DND-41 (cell line): ENCODE data around the gene PSPC1.

Experiments
- ATAC-seq: fragments of 200-7000 bp; cut with Tn5 transposase; 3 replicates; pipeline ENCODE4 v1.9.1; 2021; ENCODE audit warnings: low read depth; ENCODE audit not compliant: insufficient read depth
- DNase-seq: peaks from one replicate; pipeline ENCODE4 v3.0.0-alpha.2; 2020
- H2AFZ ChIP-seq: 2 replicates; pipeline ENCODE4 v1.6.0; 2012; ENCODE audit warnings: low read depth, low read length
- H3K27ac ChIP-seq: 2 replicates; pipeline ENCODE4 v1.5.1; 2012; ENCODE audit warnings: low read length, inconsistent platforms
- H3K27me3 ChIP-seq: fragments of 200-600 bp; sonication (generic); 2 replicates; pipeline ENCODE4 v1.6.0; 2012; ENCODE audit warnings: low read length, mild to moderate bottlenecking, inconsistent platforms; ENCODE audit not compliant: insufficient read depth, poor library complexity
- H3K36me3 ChIP-seq: 2 replicates; pipeline ENCODE4 v1.5.1; 2012; ENCODE audit warnings: low read length, inconsistent platforms; ENCODE audit not compliant: insufficient read depth
- H3K4me1 ChIP-seq: 2 replicates; pipeline ENCODE4 v1.5.1; 2012; ENCODE audit warnings: mild to moderate bottlenecking, low read length; ENCODE audit not compliant: insufficient read depth
- H3K4me2 ChIP-seq: 2 replicates; pipeline ENCODE4 v1.6.0; 2012; ENCODE audit warnings: mild to moderate bottlenecking, moderate library complexity, low read length, inconsistent platforms; ENCODE audit not compliant: insufficient read depth
- H3K4me3 ChIP-seq, 2 experiments: fragments of 200-600 bp in 1 of 2; shearing (Covaris generic) in 1 of 2; 2 replicates each; pipeline ENCODE4 v1.5.1; 2012 to 2016; ENCODE audit warnings: inconsistent platforms in 2 of 2, low read length in 2 of 2, mild to moderate bottlenecking in 2 of 2, low read depth in 1 of 2, moderate library complexity in 1 of 2
- H3K79me2 ChIP-seq: 2 replicates; pipeline ENCODE4 v1.6.0; 2012; ENCODE audit warnings: low read length, inconsistent platforms; ENCODE audit not compliant: insufficient read depth
- H3K9ac ChIP-seq: 2 replicates; pipeline ENCODE4 v1.6.0; 2012; ENCODE audit warnings: low read depth, mild to moderate bottlenecking, inconsistent platforms, low read length, moderate library complexity
- H3K9me3 ChIP-seq: 2 replicates; pipeline ENCODE4 v1.5.1; 2012; ENCODE audit warnings: low read length, moderate library complexity, mild to moderate bottlenecking, inconsistent platforms; ENCODE audit not compliant: insufficient read depth, severe bottlenecking
- H4K20me1 ChIP-seq: 2 replicates; pipeline ENCODE4 v1.6.0; 2012; ENCODE audit warnings: low read length; ENCODE audit not compliant: insufficient read depth
- EZH2 ChIP-seq: IDR thresholded peaks from 3 replicates; pipeline ENCODE4 v1.6.1; 2012; ENCODE audit warnings: borderline replicate concordance, low read depth, mild to moderate bottlenecking, moderate library complexity, low read length, inconsistent platforms; ENCODE audit not compliant: severe bottlenecking
- TF ChIP-seq, protein P1 (sequence below): IDR thresholded peaks from 2 replicates; pipeline ENCODE4 v1.5.1; 2012; ENCODE audit warnings: borderline replicate concordance, low read length, moderate library complexity, mild to moderate bottlenecking; ENCODE audit not compliant: poor library complexity, severe bottlenecking; ENCODE audit errors: extremely low read depth

The PSPC1 gene

GRCh38 chr13:19674898-19675297, 107.8 kb downstream of the PSPC1 start:
- H2AFZ ChIP-seq = no peak overlapping the region
- H3K4me3 ChIP-seq = no peak overlapping the region
- H3K27me3 ChIP-seq = no peaks in the 10 kb centered on the region
- ATAC-seq = no peak
- no peak overlapping the region for H3K9ac ChIP-seq
- no peak overlapping the region for H3K4me2 ChIP-seq
- H3K4me1 ChIP-seq = no peaks in the 10 kb centered on the region
- no peaks in the 10 kb centered on the region for H3K79me2 ChIP-seq
- no peaks in the 10 kb centered on the region for H3K9me3 ChIP-seq
- no peaks in the 10 kb centered on the region; the same call in 1 of the 2 replicates for H4K20me1 ChIP-seq
- TF ChIP-seq, protein P1, sequence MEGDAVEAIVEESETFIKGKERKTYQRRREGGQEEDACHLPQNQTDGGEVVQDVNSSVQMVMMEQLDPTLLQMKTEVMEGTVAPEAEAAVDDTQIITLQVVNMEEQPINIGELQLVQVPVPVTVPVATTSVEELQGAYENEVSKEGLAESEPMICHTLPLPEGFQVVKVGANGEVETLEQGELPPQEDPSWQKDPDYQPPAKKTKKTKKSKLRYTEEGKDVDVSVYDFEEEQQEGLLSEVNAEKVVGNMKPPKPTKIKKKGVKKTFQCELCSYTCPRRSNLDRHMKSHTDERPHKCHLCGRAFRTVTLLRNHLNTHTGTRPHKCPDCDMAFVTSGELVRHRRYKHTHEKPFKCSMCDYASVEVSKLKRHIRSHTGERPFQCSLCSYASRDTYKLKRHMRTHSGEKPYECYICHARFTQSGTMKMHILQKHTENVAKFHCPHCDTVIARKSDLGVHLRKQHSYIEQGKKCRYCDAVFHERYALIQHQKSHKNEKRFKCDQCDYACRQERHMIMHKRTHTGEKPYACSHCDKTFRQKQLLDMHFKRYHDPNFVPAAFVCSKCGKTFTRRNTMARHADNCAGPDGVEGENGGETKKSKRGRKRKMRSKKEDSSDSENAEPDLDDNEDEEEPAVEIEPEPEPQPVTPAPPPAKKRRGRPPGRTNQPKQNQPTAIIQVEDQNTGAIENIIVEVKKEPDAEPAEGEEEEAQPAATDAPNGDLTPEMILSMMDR = no peak
- no peak for TF ChIP-seq EZH2
- no peak for DNase-seq
- H3K27ac ChIP-seq = no peak overlapping the region
- peaks cover 87% of the 10 kb centered on the region for H3K36me3 ChIP-seq

DNA sequence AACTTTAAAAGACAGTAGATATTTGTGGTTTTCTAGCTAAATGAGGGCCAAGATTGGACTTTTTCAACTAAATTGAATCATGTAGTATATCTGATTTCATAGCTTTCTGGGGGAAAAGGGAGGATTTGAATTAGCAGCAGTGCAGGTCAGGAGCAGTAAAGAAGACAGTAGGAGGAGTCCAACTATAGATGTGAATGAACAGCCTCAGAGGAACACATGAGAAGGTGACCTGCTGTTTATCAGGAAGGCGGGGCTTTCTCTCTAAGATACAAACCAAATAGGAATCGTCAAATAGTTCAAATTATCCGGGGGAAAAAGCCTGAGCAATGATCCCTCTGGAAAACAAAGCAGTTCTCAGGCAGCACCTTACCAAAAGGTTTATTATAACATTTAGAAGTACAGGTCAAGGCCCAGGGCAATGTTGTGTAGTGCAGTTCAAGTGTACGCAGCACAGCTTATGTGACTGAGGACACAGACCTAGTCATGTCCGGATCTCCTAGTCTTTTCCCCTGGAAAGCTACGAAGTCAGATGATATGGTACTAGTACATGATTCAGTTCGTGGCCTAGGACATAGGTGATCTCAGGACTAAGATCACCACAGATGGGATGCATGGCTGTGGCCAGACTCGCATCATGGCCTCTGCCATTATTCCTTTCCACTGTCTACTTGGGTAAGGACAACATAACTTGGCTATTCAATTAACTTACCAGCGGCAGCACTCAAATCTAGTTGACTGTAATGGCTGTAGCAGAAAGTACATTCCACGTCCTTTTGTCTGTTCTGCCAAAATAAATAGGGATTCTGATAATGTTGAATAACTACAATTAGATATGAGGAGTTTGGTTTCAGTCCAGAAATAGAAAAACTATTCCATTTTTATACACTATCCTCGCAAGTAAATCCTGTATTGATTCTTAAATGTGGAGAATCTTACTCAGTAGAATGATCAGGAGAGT, 109.0 kb downstream of the PSPC1 start:
- H3K9ac ChIP-seq = no peak overlapping the region
- no peak overlapping the region for H3K4me3 ChIP-seq
- H3K4me2 ChIP-seq = no peak overlapping the region
- no peak overlapping the region for H2AFZ ChIP-seq
- no peak overlapping the region for H3K27ac ChIP-seq
- peaks cover 93% of the 10 kb centered on the region for H3K36me3 ChIP-seq
- H3K79me2 ChIP-seq = no peaks in the 10 kb centered on the region
- H4K20me1 ChIP-seq = no peaks in the 10 kb centered on the region
- H3K4me1 ChIP-seq = no peaks in the 10 kb centered on the region
- ATAC-seq = no peak
- no peaks in the 10 kb centered on the region for H3K9me3 ChIP-seq
- TF ChIP-seq, protein P1 = no peak
- no peak for DNase-seq
- H3K27me3 ChIP-seq = no peaks in the 10 kb centered on the region

- Histone ChIP-seq H3K9me3 (no peaks in the 10 kb centered on the region), H3K79me2 (no peaks in the 10 kb centered on the region), H3K9ac (no peak overlapping the region), H3K4me2 (no peak overlapping the region), H3K36me3 (peaks cover 93% of the 10 kb centered on the region), H3K27ac (no peak overlapping the region), H3K4me3 (no peak overlapping the region), H3K4me1 (no peaks in the 10 kb centered on the region), H2AFZ (no peak overlapping the region), H3K27me3 (no peaks in the 10 kb centered on the region), H4K20me1 (no peaks in the 10 kb centered on the region)
- TF ChIP-seq, protein P1 = no peak
- no peak for TF ChIP-seq EZH2
- ATAC-seq (no peak), DNase-seq (no peak)
Measured at GRCh38 chr13:19672990-19673389, 109.8 kb downstream of the PSPC1 start.
